HG03460 (cell line): ENCODE results near the gene SMO.
"Not testable (repeated sequence)": the region's sequence is repeated elsewhere in the genome, so short reads cannot be mapped to it uniquely, and the experiment has no call there.

Experiments used
- ATAC-seq: cut with Tn5 transposase; IDR thresholded peaks from one replicate; pipeline ENCODE4 v1.9.1; 2021; ENCODE audit not compliant: unreplicated experiment

Gene SMO

GRCh38 chr7:129227646-129228578 is 39.5 kb downstream of the SMO start:
- no peak for ATAC-seq

DNA sequence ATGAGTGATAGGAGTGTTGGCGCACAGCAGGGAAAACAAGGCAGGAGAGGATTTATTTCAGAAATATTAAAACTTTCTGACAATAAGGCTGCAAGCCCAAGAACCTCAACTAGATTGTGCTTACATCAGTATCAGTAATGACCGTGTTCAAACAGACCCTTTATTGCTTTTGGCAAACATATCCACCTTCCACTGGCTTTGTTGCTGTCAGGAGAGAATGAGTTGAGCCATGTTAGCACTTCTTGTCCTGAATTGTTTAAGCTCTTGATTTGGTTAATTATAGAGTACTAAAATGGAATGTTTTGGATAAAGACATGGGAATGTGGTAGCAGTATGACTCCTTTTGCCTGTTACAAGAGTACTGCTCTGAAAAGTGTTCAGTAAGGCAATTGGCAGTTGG is 40.2 kb downstream of the SMO start:
- ATAC-seq = no peak

- no peak for ATAC-seq
Measured at GRCh38 chr7:129231666-129232065, 43.2 kb downstream of the SMO start.

GRCh38 chr7:129238546-129238945 is 50.1 kb downstream of the SMO start:
- no peak for ATAC-seq

DNA sequence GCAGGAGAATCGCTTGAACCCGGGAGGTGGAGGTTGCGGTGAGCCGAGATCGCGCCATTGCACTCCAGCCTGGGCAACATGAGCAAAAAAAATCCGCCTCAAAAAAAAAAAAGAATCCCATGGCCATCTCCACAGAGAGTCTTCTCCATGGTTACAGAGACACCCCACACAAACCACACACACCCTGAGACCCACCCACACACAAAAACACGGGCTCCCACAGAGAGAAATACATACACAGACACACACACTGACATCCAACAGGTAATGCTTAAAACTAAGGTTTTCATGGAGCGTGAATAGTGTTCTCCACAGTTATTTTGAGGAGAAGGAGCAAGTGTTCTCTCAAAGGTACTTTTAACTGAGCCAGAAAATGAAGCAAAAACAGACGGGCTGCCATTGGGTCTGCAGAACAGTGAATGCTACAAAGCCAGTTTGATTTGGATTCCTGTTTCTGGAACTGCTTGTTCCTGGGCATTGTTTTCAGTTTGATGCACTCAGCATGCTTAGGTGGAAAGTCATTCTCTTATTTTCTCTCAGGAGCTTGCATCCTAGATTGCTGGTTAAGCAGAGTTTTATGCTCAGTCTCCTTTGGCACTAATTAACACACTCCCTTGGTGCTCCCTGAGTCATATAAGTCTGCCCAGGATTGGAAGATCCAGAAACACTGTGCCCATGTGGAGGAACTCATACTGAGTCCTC is 51.8 kb downstream of the SMO start:
- no peak for ATAC-seq

DNA sequence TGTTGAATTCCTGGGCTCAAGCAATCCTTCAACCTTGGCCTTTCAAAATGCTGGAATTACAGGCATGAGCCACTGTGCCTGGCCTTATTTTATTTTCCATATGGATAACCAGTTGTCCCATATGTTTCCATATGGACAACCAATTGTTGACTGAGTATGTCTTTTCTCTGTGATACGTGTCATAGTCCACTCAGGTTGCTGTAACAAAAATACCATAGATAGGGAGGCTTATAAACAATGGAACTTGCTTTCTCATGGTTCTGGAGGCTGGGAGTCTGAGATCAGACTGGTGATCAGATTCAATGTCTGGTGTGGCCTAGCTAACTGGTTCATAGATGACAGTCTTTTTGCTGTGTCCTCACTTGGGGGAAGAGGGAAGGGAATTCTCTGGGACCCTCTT is 55.8 kb downstream of the SMO start:
- ATAC-seq = no peak

DNA sequence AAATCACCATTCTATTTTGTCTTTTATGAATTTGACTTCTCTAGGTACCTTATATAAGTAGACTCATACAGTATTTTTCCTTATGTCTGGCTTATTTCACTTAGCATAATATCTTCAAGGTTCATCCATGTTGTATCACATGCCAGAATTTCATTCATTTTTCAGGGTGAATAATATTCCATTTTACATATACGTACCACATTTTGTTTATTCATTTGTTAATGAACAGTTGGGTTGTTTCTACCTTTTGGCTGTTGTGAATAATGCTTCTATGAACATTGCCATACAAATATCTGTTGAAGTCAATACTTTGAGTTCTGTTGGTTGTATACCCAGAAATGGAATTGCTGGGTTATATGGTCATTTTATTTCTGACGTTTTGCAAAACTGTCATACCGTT is 57.1 kb downstream of the SMO start:
- ATAC-seq = no peak

DNA sequence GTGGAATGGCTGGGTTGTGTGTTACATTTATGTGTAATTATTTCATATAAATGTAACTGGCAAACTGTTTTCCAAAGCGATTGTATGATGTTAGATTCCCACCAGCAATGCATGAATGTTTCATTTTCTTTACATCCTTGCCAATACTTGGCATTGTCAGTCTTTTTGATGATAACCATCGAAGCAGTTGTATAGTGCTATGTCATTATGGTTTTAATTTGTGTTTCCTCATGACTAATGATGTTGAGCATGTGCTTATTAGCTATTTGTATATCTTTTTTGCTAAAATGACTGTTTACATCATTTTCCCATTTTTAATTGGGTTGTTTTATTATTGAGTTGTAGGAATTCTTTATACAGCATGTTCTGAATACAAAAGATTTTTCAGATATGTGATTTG is 58.7 kb downstream of the SMO start:
- ATAC-seq = no peak

GRCh38 chr7:129252128-129252527 is 63.7 kb downstream of the SMO start:
- ATAC-seq = no peak

GRCh38 chr7:129252603-129253002 is 64.2 kb downstream of the SMO start:
- not testable (repeated sequence) for ATAC-seq

DNA sequence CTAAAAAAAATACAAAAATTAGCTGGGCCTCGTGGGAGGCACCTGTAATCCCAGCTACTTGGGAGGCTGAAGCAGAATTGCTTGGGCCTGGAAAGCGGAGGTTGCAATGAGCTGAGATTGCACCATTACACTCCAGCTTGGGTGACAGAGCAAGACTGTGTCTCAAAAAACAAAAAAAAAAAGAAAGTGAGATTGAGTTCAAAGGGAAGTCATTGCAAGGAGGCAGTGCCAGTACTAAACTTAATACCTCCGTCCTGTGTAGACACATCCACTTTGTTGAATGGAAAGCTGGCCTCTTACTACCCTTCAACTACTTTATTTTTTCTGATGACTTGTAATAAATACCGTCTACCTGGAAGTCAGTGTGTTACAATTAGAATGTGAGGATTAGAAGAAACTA is 67.4 kb downstream of the SMO start:
- ATAC-seq = no peak

DNA sequence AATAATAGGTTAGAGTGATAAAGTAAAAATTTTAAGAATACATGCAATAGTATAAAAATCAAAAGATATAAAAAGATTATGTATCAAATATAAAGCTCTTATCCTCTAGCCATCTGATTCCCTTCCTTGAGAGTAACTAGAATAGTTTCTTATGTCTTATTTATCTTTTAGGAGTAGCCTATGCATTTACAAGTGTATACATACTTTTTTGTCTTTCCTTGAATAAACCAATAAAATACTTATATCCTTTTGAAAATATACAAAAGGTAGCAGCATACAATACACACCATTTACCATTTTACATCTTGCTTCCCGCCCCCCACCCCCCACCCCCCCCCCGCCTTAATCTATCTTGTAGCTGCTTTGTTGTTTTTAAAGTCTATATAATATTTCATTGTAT is 67.8 kb downstream of the SMO start:
- ATAC-seq = no peak

DNA sequence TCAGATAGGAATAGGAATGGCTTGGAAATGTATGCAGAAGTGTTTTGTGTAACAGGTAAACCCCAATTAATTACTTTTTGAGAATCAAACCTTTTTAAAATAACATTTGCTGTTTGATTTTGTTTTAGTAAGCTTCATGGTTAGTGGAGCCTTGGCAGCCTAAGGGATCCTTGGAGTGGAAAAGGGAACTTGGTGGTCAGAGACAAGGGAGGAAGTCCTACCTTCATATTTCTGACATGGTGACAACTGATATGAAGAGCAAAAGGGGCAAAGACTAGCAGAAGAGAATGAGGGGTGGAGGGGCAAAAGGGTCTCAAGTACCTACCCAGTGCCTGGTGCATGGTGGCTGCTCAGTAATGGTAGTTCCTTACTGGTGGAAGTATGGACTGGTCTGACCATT is 68.7 kb downstream of the SMO start:
- ATAC-seq = no peak

DNA sequence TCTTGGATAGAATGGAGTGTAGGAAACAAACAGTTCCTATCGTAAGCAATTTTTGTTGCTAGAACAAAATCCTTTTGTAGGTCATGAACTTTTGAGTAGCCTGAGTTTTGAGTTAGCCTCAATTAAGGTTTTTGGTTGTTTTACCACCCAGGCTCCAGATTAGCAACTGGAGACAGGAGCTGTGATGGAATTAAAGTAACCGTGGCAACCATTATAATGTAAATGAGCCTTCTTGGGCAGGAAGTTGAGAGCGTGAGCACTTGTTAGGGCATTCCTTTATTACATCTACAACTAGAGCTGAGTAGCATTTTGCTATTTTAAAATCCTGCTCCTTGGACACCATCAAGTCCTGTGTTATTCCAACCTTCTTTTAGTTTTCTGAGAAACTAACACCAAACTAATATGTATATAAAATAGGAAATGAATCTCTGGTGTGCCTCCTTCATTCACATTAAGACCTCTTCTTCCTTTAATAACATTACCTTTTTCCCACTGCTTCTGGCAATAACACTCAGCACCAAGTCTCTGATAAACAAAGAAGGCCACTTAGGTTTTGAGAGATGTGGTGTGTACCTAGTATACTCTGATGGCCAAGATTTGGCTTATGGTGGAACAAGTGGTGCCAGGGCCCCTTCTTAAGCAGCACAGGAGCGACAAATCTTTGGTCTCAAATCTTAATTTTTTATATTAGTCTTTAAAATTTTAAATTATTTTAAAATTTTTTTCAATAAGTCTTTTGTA is 70.4 kb downstream of the SMO start:
- no peak for ATAC-seq

- no peak for ATAC-seq
Measured at GRCh38 chr7:129262324-129262723, 73.9 kb downstream of the SMO start.
